Peyer's patch (tissue), 4 donors: ENCODE measurements around the gene CIAO1.

Experiments used
- POLR2A ChIP-seq, 2 donors: fragments of 450-650 bp; IDR thresholded peaks; one replicate each; pipeline ENCODE4 v1.5.1; 2017; ENCODE audit warnings: antibody characterized with exemption in 2 of 2, mild to moderate bottlenecking in 2 of 2, moderate library complexity in 2 of 2
- TF ChIP-seq, protein P1 (sequence below), 6 experiments: fragments of 450-650 bp in 4 of 6; fragments of 200-600 bp in 2 of 6; sonication (generic) in 1 of 6; IDR thresholded peaks; one replicate each; pipeline ENCODE4 v1.5.1; 2017 to 2019; ENCODE audit warnings: antibody characterized with exemption in 6 of 6, mild to moderate bottlenecking in 3 of 6, moderate library complexity in 1 of 6

DNA sequence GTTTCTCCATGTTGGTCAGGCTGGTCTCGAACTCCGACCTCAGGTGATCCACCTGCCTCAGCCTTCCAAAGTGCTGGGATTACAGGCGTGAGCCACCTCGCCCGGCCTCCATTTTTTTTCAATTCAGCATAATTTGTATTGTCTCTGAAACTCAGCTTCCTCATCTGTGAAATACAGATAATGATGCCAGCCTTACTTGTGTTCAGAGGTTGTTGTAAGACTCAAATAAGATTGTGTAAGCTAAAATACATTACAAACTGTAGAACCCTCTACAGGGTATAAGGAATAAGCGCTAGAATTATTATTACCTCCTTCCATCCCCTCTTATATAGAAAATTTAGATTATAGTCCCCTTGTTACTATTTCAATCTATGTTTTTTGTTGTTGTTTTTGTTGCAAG lies 32.6 kb upstream of the CIAO1 start:
- no peak for TF ChIP-seq POLR2A (IDR thresholded peaks at IDR 0.05)
- TF ChIP-seq, protein P1, sequence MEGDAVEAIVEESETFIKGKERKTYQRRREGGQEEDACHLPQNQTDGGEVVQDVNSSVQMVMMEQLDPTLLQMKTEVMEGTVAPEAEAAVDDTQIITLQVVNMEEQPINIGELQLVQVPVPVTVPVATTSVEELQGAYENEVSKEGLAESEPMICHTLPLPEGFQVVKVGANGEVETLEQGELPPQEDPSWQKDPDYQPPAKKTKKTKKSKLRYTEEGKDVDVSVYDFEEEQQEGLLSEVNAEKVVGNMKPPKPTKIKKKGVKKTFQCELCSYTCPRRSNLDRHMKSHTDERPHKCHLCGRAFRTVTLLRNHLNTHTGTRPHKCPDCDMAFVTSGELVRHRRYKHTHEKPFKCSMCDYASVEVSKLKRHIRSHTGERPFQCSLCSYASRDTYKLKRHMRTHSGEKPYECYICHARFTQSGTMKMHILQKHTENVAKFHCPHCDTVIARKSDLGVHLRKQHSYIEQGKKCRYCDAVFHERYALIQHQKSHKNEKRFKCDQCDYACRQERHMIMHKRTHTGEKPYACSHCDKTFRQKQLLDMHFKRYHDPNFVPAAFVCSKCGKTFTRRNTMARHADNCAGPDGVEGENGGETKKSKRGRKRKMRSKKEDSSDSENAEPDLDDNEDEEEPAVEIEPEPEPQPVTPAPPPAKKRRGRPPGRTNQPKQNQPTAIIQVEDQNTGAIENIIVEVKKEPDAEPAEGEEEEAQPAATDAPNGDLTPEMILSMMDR (IDR thresholded peaks at IDR 0.05): no peak
